Astrocyte (in vitro differentiated cells and primary cell): ENCODE measurements around the gene FN3KRP. TPM values are rescaled to one million over a fixed set of nuclear protein-coding genes. Genes with fewer than 3 reads are reported as not detected.
"Not testable (repeated sequence)": the region's sequence is repeated elsewhere in the genome, so short reads cannot be mapped to it uniquely, and the experiment has no call there.

ENCODE experiments used
- DNase-seq: peaks from one replicate; pipeline ENCODE4 v3.0.0-alpha.2; 2010; ENCODE audit warnings: low read depth
- FAIRE-seq: peaks from 2 replicates; lab custom pipeline; 2011; peaks lifted over from hg19 to GRCh38; lab: Jason Lieb, UNC
- H2AFZ ChIP-seq: 2 replicates; pipeline ENCODE4 v1.6.0; 2012; ENCODE audit warnings: low read depth, low read length, inconsistent platforms
- H3K27ac ChIP-seq: 2 replicates; pipeline ENCODE4 v1.5.1; 2011; ENCODE audit warnings: low read depth, low read length, inconsistent platforms
- H3K27me3 ChIP-seq: 2 replicates; pipeline ENCODE4 v1.6.0; 2011; ENCODE audit warnings: low read length, inconsistent platforms; ENCODE audit not compliant: insufficient read depth
- H3K36me3 ChIP-seq: 2 replicates; pipeline ENCODE4 v1.5.1; 2011; ENCODE audit warnings: low read length, inconsistent platforms; ENCODE audit not compliant: insufficient read depth
- H3K4me1 ChIP-seq: 2 replicates; pipeline ENCODE4 v1.5.1; 2011; ENCODE audit warnings: low read length, inconsistent platforms; ENCODE audit not compliant: insufficient read depth
- H3K4me2 ChIP-seq: 2 replicates; pipeline ENCODE4 v1.6.0; 2012; ENCODE audit warnings: low read length, inconsistent platforms
- H3K4me3 ChIP-seq: 2 replicates; pipeline ENCODE4 v1.5.1; 2011; ENCODE audit warnings: low read depth, mild to moderate bottlenecking, low read length, inconsistent platforms; ENCODE audit not compliant: insufficient read depth
- H3K79me2 ChIP-seq: 2 replicates; pipeline ENCODE4 v1.6.0; 2012; ENCODE audit warnings: mild to moderate bottlenecking, low read length, inconsistent platforms; ENCODE audit not compliant: insufficient read depth
- H3K9ac ChIP-seq: 2 replicates; pipeline ENCODE4 v1.6.0; 2012; ENCODE audit warnings: mild to moderate bottlenecking, low read length, inconsistent platforms
- H3K9me3 ChIP-seq: 2 replicates; pipeline ENCODE4 v1.5.1; 2012; ENCODE audit warnings: low read depth, mild to moderate bottlenecking, low read length, inconsistent platforms; ENCODE audit not compliant: insufficient read depth
- H4K20me1 ChIP-seq: 2 replicates; pipeline ENCODE4 v1.6.0; 2012; ENCODE audit warnings: low read length, inconsistent platforms; ENCODE audit not compliant: insufficient read depth
- H3K27ac Mint-ChIP-seq: one replicate; pipeline ENCODE4 v1.8.0; 2021; ENCODE audit warnings: mild to moderate bottlenecking, mixed read lengths; ENCODE audit not compliant: unreplicated experiment
- H3K27me3 Mint-ChIP-seq: one replicate; pipeline ENCODE4 v1.8.0; 2021; ENCODE audit warnings: low read depth, mixed read lengths; ENCODE audit not compliant: unreplicated experiment
- H3K36me3 Mint-ChIP-seq: one replicate; pipeline ENCODE4 v1.8.0; 2021; ENCODE audit warnings: low read depth, mixed read lengths; ENCODE audit not compliant: unreplicated experiment
- H3K4me1 Mint-ChIP-seq: one replicate; pipeline ENCODE4 v1.8.0; 2021; ENCODE audit warnings: low read depth, mixed read lengths; ENCODE audit not compliant: unreplicated experiment
- H3K4me3 Mint-ChIP-seq: one replicate; pipeline ENCODE4 v1.8.0; 2021; ENCODE audit warnings: mild to moderate bottlenecking, moderate library complexity, mixed read lengths; ENCODE audit not compliant: unreplicated experiment
- H3K9me3 Mint-ChIP-seq: one replicate; pipeline ENCODE4 v1.8.0; 2021; ENCODE audit warnings: mild to moderate bottlenecking, mixed read lengths; ENCODE audit not compliant: unreplicated experiment
- CTCF ChIP-seq: IDR thresholded peaks from 2 replicates; pipeline ENCODE4 v1.5.1; 2011; ENCODE audit warnings: low read depth, mild to moderate bottlenecking, inconsistent platforms, low read length, moderate library complexity; ENCODE audit not compliant: insufficient read depth
- EZH2 ChIP-seq: IDR thresholded peaks from 2 replicates; pipeline ENCODE4 v1.6.1; 2012; ENCODE audit warnings: mild to moderate bottlenecking, low read length, inconsistent platforms; ENCODE audit not compliant: insufficient read depth
- total RNA-seq: library from RNA; stranded (reverse); gene quantifications from 2 replicates; pipeline ENCODE4 v1.2.1, GENCODE V29; 2021

FN3KRP gene
- total RNA-seq, 1 donor from 2014 or later: 14.8 TPM

GRCh38 chr17:82743344-82744219, 27.1 kb downstream of the FN3KRP start:
- Mint-ChIP-seq H3K36me3 (peaks cover 24% of the 10 kb centered on the region), H3K27ac (no peak overlapping the region), H3K27me3 (no peaks in the 10 kb centered on the region), H3K9me3 (peaks cover 14% of the 10 kb centered on the region), H3K4me1 (no peaks in the 10 kb centered on the region), H3K4me3 (no peak overlapping the region)
- TF ChIP-seq CTCF (no peak), EZH2 (no peak)
- DNase-seq (no peak), FAIRE-seq (no peak)
- Histone ChIP-seq H2AFZ (no peak overlapping the region), H3K9me3 (peaks cover 6% of the 10 kb centered on the region), H3K4me3 (no peak overlapping the region), H3K36me3 (peaks cover 5% of the 10 kb centered on the region), H4K20me1 (no peaks in the 10 kb centered on the region), H3K27ac (no peak overlapping the region), H3K27me3 (no peaks in the 10 kb centered on the region), H3K9ac (no peak overlapping the region), H3K4me2 (no peak overlapping the region), H3K4me1 (no peaks in the 10 kb centered on the region), H3K79me2 (no peaks in the 10 kb centered on the region)

DNA sequence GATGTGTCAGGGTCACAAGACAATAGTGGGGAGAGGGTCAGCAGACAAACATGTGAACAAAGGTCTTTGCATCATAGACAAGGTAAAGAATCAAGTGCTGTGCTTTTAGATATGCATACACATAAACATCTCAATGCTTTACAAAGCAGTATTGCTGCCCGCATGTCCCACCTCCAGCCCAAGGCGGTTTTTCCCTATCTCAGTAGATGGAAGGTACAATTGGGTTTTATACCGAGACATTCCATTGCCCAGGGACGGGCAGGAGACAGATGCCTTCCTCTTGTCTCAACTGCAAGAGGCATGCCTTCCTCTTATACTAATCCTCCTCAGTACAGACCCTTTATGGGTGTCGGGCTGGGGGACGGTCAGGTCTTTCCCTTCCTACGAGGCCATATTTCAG, 28.2 kb downstream of the FN3KRP start:
- H2AFZ ChIP-seq, H3K4me1 ChIP-seq, DNase-seq, H3K79me2 ChIP-seq, H3K4me3 Mint-ChIP-seq, H3K4me1 Mint-ChIP-seq, H3K4me3 ChIP-seq, H3K4me2 ChIP-seq, H3K36me3 ChIP-seq, H4K20me1 ChIP-seq, H3K27ac ChIP-seq, FAIRE-seq, H3K27me3 Mint-ChIP-seq, H3K27ac Mint-ChIP-seq, H3K27me3 ChIP-seq, H3K9ac ChIP-seq, H3K9me3 ChIP-seq: not testable (repeated sequence)
- Mint-ChIP-seq H3K9me3 (peaks cover 14% of the 10 kb centered on the region), H3K36me3 (peaks cover 24% of the 10 kb centered on the region)

GRCh38 chr17:82745524-82745923, 29.0 kb downstream of the FN3KRP start:
- no peak overlapping the region for H3K4me3 Mint-ChIP-seq
- no peak for FAIRE-seq

More at GRCh38 chr17:82745524-82745923, 29.0 kb downstream of the FN3KRP start:
- no peak for TF ChIP-seq CTCF
- no peak for TF ChIP-seq EZH2
- Mint-ChIP-seq H3K9me3 (peaks cover 13% of the 10 kb centered on the region), H3K27ac (no peak overlapping the region), H3K27me3 (no peaks in the 10 kb centered on the region), H3K36me3 (peaks cover 19% of the 10 kb centered on the region), H3K4me1 (no peaks in the 10 kb centered on the region)
- Histone ChIP-seq H3K4me3 (no peak overlapping the region), H2AFZ (no peak overlapping the region), H3K9me3 (peaks cover 6% of the 10 kb centered on the region), H3K27ac (no peak overlapping the region), H4K20me1 (no peaks in the 10 kb centered on the region), H3K79me2 (no peaks in the 10 kb centered on the region), H3K4me1 (no peaks in the 10 kb centered on the region), H3K4me2 (no peak overlapping the region), H3K36me3 (peaks cover 5% of the 10 kb centered on the region), H3K27me3 (no peaks in the 10 kb centered on the region), H3K9ac (no peak overlapping the region)
- no peak for DNase-seq
